Jurkat, Clone E6-1 (cell line): ENCODE results near the gene HELZ.
"Not testable (repeated sequence)": the region's sequence is repeated elsewhere in the genome, so short reads cannot be mapped to it uniquely, and the experiment has no call there.

Experiments
- DNase-seq: peaks from one replicate; pipeline ENCODE4 v3.0.0-alpha.2; 2011; ENCODE audit warnings: low read depth, low spot score
- H3K4me3 ChIP-seq: 2 replicates; pipeline ENCODE4 v1.5.1; 2011; ENCODE audit warnings: mild to moderate bottlenecking, low read length, control low read depth, moderate library complexity

Gene HELZ

DNA sequence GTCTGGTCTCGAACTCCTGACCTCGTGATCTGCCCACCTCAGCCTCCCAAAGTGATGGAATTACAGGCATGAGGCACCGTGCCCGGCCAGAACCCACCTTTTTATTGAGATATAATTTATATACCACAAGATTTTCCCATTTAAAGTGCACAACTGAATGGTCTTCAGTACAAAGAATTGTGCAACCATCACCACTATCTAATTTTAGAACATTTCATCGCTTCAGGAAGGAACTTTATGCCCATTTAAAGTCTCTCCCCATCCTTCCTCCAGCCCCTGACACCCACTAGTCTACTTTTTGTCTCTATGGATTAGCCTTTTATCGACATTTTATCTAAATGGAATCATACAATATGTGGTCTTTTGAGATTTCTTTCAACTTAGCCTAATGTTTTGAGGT, 25.4 kb upstream of the HELZ start:
- H3K4me3 ChIP-seq: no peak overlapping the region
- DNase-seq: no peak

DNA sequence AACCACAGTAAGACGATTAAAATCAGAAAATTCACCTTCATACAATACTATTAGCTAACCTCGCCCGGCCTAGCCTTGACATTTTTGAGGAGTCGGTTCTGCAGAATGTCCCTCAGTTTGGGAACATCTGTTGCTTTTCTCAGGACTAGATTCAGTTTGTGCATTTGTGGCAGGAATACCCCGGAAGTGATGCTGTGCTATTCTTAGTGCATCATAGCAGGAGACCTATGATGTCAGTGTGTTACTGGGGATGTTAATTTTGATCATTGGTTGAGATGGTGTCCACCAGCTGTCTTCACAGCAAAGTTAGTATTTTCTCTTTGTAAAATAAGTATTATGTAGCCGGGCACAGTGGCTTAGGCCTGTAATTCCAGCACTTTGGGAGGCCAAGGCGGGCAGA, 21.5 kb upstream of the HELZ start:
- no peak overlapping the region for H3K4me3 ChIP-seq
- no peak for DNase-seq

DNA sequence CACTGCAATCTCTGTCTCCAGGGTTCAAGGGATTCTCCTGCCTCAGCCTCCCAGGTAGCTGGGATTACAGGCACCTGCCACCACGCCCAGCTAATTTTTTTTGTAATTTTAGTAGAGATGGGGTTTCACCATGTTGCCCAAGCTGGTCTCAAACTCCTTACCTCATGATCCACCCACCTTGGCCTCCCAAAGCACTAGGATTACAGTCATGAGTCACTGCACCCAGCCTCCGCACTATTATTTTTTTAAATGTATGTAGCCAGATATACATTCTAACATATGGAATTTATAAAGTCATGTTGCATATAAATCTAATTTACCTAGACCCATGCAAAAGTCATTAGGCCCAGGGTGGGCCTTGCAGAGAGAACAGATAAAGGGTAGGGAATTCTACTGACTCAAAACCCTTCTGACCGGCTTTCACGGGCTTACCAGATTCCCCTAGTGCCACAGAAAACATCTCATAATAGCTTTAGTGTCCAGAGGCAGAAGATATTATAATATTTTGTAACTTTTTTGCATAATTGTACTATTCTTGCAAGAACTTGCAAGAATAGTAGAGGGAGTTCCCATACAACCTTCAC, 20.5 kb upstream of the HELZ start:
- no peak overlapping the region for H3K4me3 ChIP-seq
- no peak for DNase-seq

DNA sequence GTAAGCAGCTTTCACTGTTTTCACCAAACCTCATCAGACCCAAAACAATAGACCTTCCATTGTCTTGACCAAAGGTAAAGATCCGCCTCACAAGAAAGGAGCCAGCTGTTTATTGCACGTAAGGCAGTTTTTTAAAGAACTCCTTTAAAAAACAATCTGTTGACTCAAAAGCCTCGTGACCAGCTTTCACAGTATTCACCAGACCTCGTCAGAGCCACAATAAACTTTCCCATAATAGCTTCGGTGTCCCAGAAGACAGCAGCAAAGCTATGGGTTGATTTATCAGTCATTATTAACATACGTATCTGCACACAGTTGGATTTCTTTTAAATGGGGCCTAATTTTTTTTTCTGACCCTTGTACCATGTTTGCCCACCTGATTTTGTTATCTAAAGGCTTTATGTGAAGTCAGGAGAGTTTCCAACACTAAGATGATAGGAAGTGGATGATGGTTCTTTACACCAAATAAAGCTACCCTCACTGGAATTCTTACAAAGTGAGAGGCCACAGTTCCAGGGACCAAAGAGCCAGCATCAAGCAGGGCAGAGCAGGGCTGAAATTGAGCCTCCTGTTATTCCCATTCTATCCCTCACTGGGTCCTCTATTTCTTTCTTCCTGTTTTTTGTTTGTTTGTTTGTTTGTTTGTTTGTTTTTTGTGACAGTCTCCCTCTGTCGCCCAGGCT, 17.6 kb upstream of the HELZ start:
- no peak for DNase-seq
- no peak overlapping the region for H3K4me3 ChIP-seq

- no peak overlapping the region for H3K4me3 ChIP-seq
These were observed 15.4 kb upstream of the HELZ start for GRCh38 chr17:67260170-67260987.

DNA sequence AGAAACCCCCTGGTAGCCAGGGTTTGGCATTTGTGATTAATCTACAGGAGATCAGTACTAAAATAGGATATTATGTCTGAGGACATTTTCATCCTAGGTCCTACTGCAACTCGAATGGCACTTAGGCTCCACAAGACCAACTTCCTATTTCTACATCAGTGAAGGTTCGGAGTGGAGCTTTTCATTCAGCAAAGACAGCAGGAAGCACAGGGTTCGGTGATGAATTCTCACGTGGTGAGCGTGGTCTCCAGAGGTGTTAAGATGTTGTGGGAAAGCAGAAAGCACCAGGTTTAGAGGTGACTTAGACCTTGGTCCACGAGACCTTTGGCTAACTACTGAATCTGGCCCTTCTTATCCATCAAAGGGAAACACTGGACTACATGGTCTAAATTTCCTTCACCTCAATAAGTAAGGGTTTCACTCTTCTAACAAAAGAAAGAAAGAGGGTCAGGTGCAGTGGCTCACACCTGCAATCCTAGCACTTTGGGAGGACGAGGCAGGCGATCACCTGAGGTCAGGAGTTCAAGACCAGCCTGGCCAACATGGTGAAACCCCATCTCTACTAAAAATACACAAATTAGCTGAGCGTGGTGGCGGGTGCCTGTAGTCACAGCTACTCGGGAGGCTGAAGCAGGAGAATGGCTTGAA, 13.9 kb upstream of the HELZ start:
- H3K4me3 ChIP-seq: no peak overlapping the region
- DNase-seq: peak; percentile 32

More at GRCh38 chr17:67260170-67260987, 15.4 kb upstream of the HELZ start:
- DNase-seq: no peak

DNA sequence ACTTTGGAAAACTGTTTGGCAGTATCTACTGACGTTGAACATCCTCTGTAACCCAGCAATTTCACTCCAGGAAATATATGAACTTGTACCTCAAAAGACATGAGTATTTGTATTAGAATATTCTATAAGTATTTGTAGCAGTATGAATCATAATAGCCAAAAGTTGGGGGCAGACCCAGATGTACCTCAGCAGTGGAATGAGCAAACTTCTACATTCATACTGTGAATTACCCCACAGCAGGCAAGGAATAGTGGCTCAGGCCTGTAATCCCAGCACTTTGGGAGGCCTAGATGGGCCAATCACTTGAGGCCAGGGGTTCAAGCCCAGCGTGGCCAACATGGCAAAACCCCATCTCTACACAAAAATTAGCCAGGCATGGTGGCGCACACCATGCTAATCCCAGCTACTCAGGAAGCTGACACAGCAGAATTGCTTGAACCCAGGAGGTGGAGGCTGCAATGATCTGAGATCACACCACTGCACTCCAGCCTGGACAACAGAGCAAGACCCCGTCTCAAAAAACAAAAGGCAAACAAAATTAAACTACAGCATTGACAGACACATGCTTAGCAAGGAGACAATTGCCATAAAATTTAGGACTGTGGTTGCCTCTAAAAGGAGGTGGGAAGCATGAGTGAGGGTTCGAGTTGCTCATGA, 11.2 kb upstream of the HELZ start:
- H3K4me3 ChIP-seq: no peak overlapping the region
- no peak for DNase-seq

DNA sequence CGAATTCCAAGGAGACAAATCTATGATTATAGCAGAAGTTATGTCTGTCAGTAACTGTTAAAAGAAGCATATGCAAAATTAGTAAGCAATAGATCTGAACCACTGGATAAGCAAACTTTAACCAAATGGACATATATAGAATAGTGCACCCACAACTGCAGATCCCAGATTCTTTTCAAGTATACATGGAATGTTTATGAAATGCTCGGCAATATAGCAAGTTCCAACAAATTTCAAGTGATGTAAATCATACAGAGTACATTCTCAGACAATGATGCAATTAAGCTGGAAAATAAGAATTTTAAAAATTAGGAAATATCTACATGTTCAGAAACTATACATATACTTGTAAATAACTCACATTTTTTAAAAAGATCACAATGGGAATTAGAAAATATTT, 8.4 kb upstream of the HELZ start:
- no peak overlapping the region for H3K4me3 ChIP-seq
- DNase-seq: no peak

DNA sequence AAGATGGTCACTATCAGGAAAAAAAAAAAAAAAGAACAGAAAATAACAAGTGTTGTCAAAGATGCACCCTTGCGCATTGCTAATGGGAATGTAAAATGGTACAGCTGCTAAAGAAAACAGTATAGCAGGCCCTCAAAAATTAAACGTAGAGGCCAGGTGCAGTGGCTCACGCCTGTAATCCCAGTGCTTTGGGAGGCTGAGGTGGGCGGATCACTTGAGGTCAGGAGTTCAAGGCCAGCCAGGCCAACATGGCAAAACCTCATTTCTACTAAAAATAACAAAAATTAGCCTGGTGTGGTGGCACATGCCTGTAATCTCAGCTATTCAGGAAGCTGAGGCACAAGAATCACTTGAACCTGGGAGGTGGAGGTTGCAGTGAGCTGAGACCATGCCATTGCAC, 6.6 kb upstream of the HELZ start:
- not testable (repeated sequence) for DNase-seq

DNA sequence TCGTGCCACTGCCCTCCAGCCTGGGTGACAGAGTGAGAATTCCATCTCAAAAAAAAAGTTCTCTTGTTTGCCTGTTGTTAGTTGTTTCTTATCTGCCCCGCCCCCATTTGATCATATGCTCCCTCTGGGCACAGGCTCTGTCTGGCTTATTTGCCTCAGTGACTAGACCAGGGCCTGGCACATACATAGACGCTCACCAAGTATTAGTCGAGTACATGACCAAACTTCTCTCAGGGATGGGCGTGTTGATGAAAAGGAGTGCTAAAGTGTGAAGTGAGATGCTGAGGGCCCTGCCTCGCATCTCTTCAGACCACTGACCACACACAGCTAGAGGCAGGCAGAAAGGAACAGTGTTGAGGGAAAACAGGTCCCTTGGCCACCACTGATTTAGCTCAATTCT, 3.3 kb upstream of the HELZ start:
- no peak for DNase-seq
- no peak overlapping the region for H3K4me3 ChIP-seq

More for the DNA sequence above, 6.6 kb upstream of the HELZ start:
- not testable (repeated sequence) for H3K4me3 ChIP-seq

DNA sequence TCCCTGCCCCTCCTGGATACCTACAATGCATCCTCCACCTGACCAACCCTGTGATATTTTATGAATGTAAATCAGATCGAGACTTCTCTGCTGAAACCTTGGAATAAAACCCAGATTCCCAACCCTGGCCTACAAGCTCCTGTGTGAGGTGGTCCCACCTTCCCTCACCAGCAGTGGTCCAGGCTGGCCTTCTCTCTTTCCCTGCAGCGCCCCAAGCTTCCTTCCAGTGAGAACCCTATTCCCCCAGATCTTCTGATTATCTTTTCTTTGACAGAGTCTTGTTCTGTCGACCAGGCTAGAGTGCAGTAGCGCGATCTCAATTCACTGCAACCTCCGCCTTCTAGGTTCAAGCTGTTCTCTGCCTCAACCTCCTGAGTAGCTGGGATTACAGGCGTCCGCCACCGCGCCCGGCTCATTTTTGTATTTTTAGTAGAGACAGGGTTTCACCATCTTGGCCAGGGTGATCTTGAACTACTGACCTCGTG, 2.5 kb upstream of the HELZ start:
- no peak overlapping the region for H3K4me3 ChIP-seq
- no peak for DNase-seq

DNA sequence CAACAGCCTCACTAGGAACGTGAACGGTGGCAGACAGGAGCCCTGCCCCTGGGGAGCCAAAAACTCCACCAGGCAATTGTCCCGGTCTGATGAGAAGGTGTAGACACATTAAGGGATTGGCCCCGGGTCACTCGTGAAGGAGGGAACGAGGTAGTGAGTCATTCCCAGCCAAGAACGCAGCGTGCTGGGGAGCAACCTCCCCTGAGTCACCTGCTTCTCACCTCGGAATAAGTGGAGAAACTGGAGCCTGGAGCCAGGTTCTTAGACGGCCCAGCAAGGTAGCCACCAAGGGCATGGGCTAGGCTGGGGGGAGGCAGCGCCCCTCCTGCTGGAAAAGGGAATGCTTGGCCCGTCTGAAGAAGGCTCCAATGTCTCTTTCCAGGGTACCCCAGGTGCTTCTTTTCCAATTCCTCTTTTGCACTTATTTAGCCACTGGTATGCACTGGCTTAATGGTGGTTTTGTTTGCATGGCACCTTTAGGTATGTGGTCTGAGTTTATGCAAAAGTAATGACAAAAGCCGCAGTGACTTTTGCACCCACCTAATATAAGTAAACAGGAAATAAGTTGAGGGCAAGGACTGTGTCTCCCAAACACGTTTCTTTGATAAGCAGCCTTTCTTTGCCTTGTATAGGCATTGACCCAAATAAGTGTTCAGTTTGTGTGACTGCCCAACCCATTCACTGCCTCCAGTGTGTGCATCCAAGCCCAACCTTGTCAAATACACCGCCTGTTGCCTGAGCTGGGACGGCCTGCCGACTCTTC, 1.8 kb upstream of the HELZ start:
- no peak for DNase-seq
- no peak overlapping the region for H3K4me3 ChIP-seq

DNA sequence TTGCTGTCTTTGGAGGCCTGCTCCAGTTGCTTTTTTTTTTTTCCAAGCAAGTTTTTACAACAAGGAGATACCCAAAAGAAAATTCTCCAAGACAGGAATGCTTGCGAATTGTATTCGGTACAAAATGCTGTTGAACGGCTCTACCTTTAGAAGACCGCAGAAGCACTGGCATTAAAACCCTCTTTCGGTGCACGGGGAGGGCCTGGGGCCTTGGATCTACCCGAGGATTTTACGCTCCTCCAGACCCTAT, 1.3 kb upstream of the HELZ start:
- no peak for DNase-seq
- H3K4me3 ChIP-seq: no peak overlapping the region

DNA sequence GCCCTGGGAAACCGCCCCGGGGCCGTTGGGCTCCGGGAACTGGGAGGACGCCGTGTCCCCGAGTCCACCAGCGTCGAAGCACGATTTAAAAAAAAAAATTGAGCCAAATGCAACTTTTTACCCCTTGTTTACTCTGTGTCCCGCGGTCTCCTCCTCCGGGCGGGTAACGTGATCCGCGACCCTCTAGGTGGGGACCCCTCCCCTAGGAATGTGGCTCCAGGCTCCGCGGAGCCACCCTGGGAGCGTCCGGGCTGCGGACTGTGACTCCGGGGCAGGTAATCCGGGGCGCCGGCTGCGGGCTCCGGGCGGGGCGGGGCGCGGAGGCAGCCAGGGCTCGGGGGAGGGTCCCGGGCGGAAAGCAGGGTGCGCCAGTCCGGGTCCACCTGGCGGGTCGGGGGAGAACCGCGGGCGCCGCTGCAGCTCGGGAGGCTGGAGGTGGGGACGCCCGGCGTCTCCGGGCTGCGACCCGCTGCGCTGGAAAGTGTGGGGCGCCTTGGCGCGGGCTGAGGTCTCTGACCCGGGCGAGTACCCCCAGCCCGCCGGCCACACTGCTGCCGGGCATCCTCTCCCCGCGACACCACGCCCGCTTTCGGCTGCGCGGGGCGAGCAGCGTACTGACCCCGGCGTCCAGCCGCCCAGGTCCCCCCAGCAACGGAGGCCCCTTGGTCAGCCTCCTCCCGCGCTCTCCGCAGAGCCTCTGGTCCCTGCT, 852 bp upstream of the HELZ start:
- H3K4me3 ChIP-seq: peak overlapping the region; percentile 80
- DNase-seq: no peak

GRCh38 chr17:67244431-67245072, 444 bp downstream of the HELZ start:
- DNase-seq: no peak
- H3K4me3 ChIP-seq: peak overlapping the region; percentile 80

DNA sequence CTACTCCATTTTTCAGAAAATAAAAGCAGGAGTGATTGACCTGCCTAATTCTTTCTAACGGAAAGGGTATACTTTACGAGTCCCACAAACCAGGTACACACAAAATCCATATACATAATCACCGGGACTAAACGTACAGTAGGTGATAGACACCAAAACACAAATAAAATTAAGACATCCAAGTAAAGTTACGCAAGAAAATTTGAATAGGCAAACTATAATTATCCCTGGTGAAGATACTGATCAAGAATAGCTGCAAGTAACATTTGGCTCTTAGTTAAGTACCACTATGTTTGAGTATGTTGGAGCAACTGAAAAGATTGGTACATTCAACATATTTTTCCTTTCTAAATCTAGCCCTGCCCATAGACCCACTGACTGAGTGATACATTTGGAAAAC, 1.7 kb downstream of the HELZ start:
- no peak for DNase-seq
- no peak overlapping the region for H3K4me3 ChIP-seq

- no peak overlapping the region for H3K4me3 ChIP-seq
- peak; percentile 39 for DNase-seq
These were observed 3.2 kb downstream of the HELZ start for GRCh38 chr17:67241719-67242341.
